DMS153 treated with DMSO at 0.1 percent for 48 hours (cell line): ENCODE data around the gene CA5A.
"Not testable (repeated sequence)": the region's sequence is repeated elsewhere in the genome, so short reads cannot be mapped to it uniquely, and the experiment has no call there.

Source experiments
- DNase-seq: peaks from one replicate; lab custom pipeline; 2025; ENCODE audit not compliant: unreplicated experiment; lab: John Stamatoyannopoulos, UW

Gene CA5A

DNA sequence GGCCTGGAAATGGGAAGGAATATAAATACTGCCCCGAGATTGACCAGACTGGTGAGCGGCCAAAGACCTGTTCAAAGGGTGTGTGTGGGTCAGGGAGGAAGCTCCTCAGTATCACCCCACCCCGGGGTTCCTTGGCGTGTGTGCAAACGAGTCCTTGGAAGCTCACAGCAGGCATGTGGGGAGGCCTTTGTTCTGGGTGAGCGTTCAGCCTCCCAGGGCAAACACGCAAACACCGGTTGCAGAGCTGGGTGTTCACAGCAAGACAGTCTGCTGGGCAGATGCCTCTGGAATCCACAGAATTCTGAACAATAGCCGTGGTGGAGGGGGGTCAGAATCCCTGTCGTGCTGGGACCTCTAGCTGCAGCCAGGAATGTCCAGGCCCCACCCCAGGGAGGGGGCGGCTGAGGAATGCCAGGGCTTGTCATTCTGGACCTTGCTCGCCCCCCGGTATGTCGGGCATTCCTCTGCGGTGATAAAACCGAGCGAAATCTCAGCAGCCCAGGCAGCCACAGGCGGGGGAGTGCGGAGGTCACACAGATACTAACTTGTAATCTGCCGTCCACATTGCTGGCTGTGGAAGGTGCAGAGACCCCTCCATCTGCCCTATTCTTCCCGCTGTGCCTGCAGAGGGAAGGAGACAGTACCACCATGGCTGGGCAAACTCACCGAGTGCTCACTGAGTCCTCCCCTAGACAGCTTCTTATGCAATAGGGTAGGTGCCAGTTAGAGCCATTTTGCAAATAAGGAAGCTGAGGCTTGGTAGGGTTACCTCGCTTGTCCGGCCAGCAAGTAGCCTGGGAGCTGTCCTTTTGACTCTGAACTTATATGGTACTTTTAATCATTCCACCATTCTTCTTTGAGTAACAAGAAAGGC lies 65.7 kb downstream of the CA5A start:
- DNase-seq = not testable (repeated sequence)

DNA sequence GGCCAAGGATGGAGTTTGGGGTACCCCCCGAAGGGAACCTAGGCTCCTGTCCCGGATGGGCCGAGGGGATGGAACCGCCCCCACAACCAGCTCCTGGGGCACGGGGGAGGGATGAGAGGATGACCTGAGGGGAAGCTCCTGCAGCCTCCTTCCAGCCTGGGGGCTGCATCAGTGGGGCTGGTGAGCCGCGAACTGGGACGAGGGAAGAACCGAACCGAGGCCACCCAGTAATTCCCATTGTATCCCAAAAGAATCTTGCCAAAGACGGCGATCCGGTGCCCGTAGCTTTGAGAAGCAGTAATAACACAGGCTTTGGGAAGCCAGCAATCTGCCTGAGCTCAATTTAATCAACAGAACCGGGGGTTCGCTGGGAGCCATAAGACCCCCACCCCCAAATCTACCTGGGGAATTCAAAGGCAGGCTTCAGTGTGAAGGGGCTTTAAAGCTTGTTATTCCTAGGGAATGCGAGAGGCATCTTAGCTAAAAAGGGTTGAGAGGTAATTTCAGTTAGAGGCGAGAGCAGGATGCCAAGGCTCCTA lies 66.4 kb downstream of the CA5A start:
- DNase-seq = not testable (repeated sequence)

- peak; percentile 23 for DNase-seq
These were observed 67.1 kb downstream of the CA5A start, which contains the start of gene SLC7A5 for GRCh38 chr16:87869061-87869878. SLC7A5 (minus strand) TSS chr16:87869507; CDS start chr16:87869422, 85 bp downstream.

- not testable (repeated sequence) for DNase-seq
These were observed 67.9 kb downstream of the CA5A start for GRCh38 chr16:87868254-87869029.

DNA sequence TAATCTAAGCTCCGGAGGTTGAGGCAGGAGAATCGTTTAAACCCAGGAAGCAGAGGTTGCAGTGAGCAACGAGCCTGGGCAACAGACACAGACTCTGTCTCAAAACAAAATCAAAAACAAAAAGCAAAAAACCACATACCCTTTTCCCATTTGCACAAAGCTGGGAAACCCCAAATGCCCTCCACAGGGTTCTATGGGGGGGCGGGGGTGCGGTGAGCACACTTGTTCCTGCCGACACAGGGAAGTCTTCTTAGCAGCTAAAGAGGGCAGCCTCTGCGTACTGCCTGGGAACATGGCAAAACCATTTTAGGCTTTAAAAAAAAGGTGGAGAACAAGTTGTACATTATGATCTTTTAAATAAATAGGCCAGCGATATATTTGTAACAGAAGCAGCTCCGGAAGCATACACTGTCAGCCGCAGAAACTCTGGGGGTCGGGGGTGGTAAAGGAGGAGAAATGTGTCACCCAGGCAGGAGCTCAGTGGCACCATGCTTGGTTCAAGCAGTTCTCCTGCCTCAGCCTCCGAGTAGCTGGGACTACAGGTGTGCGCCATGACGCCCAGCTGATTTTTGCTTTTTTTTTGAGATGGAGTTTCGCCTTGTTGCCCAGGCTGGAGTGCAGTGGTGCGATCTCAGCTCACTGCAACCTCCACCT lies 70.3 kb downstream of the CA5A start:
- not testable (repeated sequence) for DNase-seq

DNA sequence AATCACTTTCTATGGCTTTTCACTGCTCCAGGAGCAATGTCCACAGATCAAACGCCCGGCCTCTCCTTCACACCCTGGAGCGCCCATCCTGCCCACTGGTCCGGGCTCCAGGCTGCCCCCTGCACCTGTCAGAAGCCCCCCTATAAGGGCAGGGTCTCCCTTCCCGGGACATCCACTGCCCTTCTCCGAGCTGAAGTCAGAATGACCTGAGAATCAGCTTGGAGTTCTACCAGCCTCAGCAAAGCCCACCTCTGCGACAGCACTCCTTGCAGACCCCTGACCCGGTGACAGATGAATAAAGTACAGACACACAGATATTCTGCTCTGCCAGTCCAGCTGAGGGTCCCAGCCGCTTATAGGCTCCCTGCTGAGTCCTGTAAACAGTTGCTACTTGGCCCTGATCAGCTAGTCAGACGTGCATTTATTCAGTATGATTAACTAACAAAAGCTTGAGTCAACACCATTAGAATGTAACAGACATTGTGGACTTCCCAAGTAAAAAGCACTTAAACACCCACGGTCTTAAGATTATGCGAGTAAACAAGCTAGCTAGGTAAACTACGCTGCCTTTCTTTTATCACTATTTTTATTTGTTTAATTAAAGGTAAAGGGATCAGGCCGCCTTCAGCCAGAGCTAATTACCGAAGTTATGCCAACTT lies 71.9 kb downstream of the CA5A start:
- no peak for DNase-seq

- not testable (repeated sequence) for DNase-seq
These were observed 73.0 kb downstream of the CA5A start for GRCh38 chr16:87863327-87863635.

DNA sequence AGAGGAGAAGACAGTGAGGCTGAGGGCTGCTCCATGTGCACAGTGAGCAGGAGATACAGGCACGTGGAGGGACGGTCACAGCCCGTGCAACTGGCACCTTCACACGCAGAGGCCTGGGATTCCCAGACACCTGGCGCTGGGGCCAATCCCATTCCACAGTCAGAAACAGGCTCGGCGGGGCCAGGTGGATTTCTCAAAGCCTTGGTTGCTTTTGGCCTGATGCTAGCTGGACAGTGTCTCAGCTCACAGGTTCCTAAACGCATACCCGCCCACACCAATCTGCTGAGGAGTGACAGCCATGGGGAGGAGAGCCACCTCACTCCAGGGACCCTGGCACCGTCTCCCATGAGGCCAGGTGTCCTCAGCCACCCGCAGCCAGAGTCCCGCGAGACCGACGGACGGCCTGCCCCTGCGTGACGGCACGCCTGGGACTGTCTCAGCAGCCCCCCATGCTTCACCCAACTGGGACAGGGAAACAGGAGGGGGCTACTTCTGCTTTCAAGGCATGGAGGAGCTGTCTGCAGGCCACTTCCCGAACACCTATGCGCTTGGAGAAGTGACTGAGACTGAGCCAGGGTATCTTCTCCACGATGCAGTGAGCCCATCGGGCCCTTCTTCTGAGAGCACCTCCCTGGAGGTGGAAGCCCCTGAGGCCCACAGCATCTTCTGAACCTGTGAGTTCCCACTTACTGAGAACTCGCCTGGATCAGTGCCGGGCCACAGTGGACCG lies 73.6 kb downstream of the CA5A start:
- DNase-seq = not testable (repeated sequence)

DNA sequence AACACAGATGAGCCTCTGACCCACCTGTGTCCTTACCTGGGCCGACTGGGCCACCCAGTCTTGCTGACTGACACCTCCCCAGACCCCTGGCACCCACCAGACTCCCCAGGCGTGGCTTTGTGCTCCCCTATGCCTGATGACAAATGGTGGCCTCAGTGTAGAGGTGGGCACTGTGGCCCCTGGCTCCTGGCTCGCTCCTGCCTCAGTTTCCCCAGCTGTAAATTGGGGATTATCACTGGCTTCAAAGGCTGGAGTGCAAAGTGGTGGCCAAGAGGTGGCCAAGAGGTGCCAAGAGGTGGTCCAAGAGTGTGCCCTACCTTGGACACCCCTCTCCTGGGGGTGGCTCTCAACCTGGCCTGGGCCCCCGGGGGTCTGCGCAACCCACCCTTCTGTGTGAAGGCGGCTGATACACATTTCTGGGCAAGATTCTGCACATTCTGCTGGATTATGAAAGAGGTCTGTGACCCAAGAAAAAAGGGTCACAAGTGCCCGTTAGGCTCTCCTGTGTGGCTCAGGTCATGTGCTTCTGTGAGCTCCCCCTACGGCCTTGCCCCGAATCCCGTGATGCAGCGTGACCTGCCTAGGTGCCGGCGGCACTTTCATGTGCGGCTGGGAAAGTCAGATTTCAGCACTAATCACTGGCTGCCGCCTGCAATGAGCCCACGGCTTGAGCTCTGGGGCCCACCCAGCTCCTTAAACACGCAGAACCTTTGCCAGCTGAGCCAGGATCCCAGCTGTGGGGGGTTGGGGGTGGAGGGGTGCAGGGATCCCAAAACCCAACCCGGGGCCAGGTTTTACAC lies 74.8 kb downstream of the CA5A start:
- DNase-seq = not testable (repeated sequence)

DNA sequence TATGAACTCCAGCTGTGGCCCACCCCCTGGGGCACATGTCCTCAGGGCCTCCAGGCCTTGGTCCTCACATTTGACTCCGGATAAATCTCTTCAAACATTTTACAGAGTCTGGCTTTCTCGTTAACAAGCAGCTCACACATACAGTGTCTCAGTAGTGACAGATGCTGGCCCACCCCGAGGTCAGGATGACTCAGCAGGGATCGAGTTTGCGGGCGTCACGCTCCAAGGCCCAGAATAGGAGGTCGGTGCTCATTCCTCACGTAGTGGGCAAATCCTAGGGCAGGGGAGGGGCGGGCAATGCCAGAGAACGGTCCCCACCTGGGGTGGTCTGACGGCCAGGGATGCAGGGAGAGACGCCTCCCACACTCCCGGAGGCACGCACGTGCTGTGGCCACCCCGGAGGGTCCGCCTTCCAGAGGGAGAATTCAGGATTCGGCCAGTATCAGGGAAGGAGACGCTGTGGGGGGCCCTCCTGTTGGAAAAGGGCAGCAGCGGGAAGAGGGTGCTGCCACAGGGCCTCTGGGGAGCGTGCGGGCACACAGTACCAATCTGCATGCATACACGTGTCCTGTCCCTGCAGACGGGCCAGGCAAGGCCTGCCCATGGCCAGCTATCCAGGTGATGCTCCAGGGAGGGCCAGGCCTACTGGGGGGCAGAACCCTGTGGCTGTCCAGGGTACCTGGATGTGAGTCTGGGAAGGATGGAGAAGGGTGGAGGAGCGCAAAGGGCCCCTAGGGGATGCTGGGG lies 75.6 kb downstream of the CA5A start:
- DNase-seq = no peak

DNA sequence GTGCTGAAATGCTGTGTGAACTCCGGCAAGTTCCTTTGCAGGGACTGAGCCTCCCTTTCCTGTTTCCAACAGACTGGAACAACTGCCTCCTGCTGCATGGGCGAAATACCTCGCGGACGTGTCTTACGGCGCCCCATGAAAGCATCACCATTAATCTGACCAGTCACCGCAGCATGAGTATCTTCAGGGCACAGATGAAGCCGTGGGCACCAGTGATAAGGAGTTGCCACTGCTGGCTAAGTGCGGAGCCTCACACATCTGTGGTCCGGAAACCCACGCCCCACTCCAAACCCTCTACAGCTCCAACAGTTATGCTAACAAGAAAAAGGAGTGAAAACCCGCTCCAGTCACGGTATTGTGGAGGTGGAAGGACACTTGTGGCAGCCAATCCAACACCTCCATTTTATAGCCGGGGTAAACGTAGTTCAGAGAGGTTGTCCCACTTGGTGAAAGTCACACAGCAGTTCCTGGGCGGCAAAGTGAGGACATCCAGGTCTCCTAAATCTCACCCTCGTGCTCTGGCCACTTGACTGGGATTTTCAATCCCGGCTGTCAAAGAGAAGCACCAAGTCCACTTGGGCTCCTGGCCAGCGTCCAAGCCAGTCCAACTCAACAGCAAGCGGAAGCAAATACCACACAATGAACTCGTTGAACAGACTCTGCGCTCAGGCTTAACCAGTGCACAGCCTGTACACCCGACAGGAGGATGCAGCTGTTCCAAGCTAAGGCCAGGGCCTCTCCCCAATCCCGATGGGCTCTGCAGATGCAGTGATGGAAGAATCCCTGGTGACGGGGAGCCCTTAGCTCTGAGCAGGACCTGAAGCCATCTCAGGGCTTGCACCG lies 78.0 kb downstream of the CA5A start:
- not testable (repeated sequence) for DNase-seq

DNA sequence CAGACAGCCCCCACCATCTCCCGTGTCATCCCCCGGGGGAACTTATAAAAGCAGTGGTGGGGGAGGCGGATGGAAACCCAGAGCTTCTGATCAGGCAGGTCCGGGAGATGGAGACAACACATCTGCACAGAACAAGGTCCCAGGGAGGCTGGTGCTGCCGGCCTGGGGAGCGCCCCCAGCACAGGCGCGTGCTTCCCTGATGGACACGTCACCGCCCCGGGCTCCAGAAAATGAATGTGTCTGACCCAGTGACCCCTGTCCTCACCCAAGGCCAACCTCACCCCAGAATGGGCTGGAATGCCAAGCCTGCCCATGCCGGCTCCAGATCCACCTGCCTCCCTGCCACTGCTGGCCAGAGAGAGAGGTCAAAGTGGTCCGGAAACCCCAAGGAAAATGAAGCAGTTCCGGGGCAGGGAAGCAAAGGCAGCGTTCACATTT lies 79.5 kb downstream of the CA5A start:
- no peak for DNase-seq

GRCh38 chr16:87855852-87856715 lies 80.2 kb downstream of the CA5A start:
- no peak for DNase-seq

DNA sequence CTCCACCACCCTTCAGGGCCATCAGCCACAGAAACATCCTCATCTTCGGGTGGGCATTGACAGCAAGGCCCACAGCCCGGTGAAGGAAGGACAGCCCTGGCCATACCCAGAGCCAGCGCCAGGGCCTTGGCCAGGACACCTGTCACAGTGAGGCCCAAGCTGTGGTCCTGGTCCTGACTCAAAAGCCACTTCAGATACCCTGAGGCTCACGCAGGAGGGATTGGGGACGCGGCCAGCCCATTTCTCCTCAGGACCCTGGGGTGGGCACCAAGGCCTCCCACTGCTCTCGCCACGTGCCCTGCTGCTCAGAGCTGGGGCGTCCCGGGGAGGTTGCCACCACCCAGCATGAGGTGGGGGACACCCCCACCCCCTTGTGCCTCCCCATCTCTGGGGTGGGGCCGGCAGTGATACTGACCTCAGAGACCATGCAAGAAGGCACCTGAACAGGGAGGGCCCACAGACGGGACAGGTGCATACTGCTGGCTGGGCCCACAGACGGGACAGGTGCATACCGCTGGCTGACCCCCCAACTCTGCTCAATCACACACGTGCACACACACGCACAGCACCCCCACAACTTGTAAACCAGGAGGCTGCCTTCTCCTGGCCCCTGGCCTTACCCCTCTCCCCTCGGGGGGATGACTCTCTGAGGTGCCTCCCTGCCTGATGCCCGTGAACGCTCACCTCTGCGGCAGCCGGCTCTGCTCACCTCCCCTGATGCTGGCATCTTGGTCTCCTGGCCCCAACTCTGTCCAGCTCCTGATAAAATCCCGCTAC lies 81.2 kb downstream of the CA5A start:
- no peak for DNase-seq
